CD4-positive, alpha-beta T cell treated with Interleukin-15 for 4 hours (primary cell): Measurements from ENCODE around the gene TRAPPC1.
"Not testable (repeated sequence)": the region's sequence is repeated elsewhere in the genome, so short reads cannot be mapped to it uniquely, and the experiment has no call there.

Experiments
- DNase-seq: peaks from one replicate; pipeline ENCODE4 v3.0.0-alpha.2; 2020; ENCODE audit warnings: low spot score

TRAPPC1 gene, protein sequence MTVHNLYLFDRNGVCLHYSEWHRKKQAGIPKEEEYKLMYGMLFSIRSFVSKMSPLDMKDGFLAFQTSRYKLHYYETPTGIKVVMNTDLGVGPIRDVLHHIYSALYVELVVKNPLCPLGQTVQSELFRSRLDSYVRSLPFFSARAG

DNA sequence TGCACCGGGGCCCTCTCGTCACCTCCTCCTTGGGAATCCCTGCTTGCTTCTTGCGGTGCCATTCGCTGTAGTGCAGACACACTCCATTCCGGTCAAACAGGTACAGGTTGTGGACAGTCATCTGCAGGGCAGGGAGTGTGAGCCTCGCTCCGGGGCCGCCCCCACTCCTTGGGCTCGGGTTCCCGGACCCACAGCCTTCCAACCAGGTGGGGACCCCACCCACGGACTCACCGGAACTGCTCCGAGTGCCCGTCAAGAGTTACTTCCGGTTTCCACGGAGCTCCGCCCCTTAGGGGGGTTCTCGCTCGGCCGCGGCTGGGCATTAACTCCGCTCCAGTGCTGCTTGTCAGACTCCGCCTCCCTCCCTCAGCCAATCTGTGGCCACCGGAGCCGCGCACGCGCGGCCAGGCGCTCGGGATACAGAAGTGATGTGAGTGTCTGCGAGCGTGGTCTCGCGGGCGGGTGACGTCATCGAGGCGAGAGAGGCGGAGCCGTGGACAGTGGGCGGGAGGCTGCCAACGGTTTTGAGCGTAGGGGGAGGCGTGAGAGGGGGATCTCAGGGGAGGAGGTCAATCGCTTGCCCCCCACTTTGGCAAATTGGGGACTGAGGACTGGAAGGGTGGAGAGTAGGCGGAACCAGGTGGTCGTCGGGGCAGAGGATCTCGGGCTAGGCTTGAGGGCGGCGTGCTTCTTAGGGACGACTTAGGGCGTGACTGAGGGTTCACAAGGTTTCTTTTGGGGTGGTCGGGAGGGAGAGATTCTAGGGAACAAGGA, at the start of gene TRAPPC1, which contains the start of gene CNTROB:
Gene TRAPPC1, minus strand, starts transcription at position 238 of the 774 bp plus-strand sequence. Its CDS starts 117 bp downstream, at position 121.
Gene CNTROB, plus strand, starts transcription at position 498 of the 774 bp plus-strand sequence. CDS start 874 bp downstream, outside the sequence.
- peak; percentile 100 for DNase-seq

DNA sequence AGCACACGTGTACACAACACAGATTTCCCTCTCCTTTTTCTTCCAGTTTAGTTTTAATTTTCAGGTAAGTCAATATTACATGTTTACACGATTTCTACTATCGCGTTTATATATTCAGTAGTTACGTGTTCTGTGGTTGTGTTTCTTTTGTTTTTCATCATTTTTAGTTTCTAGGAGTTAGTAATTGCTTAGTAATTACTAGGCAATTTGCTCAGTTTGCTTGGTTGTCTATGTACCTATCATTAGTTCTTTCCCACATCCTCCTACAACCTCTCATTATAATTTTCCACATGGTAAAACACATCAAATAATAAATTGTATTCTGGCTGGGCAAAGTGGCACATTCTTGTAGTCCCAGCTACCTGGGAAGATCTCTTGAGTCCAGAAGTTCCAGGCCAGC, 46.1 kb upstream of the TRAPPC1 start:
- no peak for DNase-seq

DNA sequence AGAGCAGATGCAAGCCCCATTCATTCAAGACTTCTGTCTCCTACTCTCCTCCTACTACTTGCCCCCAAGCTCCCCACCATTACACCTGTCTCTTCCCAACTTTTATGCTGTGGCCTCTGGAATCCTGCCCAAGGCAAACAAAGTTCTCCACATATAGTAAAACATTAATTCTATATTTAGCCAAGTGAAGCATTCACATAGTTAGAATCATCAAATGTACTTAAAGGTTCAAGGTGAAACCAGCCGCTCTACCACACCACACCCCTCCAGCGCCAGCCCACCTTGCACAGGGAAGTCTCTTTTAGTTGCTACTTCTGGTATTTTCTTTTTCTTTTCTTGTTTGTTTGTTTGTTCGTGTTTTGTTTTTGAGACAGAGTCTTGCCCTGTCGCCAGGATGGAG, 45.3 kb upstream of the TRAPPC1 start:
- no peak for DNase-seq

DNA sequence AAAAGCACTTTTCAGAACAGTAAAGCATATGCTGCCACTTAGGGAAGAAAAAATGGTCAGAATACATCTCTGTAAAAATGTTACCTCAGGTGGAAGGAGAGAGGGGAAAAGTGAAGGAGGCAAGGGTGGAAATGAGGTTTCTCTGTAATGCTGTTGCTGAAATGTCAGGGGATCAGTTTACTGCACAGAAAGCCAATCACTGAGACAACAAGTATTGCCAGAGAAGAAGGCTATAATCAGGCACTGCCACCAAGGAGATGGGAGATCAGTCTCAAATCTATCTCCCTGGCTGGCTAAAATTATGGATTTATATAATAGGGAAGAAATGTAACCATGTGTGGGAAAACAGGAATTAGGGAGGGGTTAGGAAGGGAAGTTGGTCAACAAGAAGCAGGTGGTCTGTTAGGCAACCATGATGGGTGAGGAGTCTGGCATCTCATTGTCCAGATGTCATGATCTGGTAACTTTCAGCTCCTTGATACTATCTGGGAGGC, 42.9 kb upstream of the TRAPPC1 start:
- DNase-seq = no peak

DNA sequence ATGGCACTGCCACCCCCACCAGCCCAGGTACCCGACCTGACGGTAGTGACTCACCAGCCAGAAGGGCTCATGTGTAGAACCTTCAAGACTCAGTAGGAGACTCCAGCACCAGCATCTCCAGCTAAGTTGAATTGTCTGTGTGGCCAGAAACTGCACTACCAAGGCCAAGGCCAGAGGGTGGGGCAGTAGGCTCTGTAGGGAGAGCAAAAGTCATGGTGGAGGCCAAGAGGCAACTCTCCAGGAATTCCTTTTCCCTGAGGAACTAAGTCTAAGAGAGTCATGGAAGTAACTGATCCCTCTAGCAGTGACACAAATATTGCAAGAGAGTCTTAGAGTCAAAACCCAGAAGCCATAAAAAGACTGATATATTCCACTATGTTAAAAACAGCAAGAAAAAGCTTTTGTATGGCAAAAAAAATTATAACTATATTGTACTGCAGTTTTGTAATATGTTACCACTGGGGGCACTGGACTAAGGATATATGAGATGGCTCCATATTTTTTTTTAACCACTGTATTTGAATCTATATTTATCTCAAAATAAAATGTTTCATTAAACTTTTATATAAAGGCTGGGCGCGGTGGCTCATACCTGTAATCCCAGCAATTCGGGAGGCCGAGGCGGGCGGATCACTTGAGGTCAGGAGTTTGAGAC, 40.5 kb upstream of the TRAPPC1 start:
- no peak for DNase-seq

DNA sequence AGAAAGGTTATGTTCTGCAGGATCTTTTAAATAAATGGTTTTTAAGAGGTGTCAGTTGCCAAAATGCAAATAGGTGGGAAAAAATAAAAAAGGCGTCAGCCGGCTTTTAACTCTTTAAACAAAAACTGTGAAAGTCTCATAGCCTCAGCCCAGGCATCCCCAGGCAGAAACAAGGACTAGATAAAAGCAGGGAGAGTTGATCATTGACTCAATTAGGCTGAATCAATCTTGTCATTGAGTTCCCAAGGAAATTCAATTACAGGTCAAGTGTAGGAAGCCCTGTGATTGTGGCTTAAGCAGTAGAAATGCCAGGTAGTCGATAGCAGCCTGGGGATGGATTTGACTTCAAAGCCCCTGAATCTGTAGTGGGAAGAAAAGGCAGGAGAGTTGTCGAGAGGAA, 39.9 kb upstream of the TRAPPC1 start:
- DNase-seq = no peak

DNA sequence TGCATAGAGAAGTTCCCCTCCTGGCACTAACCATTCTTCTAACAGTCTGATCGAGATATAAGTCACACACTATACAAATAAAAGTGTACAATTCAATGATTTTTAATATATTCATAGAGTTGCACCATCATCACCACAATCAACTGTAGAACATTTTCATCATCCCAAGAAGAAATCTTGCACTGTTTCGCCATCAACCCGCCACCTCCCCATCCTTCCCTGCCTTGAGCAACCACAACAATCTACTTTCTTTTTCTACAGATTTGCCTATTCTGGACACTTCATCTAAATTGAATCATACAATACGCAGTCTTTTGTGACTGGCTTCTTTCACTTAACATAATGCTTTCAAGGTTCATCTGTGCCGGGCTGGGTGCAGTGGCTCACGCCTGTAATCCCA, 37.7 kb upstream of the TRAPPC1 start:
- DNase-seq = no peak

DNA sequence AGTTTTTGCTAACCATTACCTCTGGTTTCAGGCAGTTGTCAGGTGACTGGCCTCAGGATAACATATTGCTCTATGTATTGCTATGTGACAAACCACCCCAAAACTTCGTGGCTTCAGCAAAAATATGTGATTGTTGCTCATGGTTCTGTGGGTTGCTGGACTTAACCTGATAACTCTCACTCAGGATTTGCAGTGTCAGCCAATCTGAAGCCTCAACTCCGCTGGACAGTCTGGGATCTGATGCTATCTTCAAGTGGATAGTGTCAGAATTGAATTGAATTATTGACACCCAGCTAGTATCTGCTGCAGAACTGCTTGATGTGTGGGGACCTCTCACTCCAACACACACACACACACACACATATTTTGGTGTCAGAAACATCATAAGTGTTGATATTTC, 36.0 kb upstream of the TRAPPC1 start:
- no peak for DNase-seq

DNA sequence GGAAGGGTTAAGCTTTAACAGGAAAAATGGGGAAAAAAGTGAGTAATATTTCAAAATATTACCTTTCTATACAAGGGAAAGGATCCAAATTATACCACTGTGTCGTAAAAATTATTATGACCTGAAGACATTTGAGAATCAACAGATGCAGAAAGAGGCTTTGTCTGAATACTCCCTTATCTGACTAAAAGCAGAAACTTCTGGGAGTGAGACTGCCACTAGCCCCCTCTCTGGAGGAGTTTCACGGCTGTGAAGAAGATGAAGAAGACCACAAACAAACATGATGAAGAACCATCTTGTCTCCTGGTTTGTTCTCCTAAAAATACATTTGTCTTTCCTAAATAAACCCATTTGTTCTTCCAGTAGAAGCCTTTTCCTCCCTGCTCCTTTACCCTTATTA, 29.7 kb upstream of the TRAPPC1 start:
- no peak for DNase-seq

DNA sequence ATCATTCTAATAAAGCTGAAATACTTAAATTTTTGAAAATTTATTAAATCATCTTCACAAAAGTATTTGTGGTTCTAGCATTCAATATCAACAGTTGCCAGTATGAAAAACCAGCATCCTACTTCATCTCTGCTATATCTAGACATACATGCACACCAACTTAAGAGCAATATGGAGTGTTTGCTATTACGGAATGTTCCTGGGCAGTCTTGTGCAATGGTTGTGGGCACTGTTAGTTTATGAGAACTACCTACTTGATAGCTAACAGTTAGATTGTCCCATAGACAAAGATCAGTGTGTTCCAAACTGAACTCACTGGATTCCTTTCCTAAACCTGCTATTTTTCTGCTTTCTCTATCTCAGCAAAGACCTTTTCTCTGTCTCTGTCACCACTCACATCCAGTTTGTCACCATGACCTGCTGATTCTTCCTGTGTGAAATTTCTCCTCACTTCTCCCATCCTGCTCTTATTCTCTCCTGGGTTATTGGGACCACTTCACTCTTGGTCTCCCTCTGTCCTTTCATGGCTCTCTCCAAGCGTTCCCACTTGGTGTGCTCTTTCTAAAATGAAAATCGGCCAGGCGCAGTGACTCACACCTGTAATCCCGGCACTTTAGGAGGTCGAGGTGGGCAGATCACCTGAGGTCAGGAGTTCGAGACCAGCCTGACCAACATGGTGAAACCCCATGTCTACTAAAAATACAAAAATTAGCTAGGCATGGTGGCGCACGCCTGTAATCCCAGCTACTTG, 27.9 kb upstream of the TRAPPC1 start:
- no peak for DNase-seq

DNA sequence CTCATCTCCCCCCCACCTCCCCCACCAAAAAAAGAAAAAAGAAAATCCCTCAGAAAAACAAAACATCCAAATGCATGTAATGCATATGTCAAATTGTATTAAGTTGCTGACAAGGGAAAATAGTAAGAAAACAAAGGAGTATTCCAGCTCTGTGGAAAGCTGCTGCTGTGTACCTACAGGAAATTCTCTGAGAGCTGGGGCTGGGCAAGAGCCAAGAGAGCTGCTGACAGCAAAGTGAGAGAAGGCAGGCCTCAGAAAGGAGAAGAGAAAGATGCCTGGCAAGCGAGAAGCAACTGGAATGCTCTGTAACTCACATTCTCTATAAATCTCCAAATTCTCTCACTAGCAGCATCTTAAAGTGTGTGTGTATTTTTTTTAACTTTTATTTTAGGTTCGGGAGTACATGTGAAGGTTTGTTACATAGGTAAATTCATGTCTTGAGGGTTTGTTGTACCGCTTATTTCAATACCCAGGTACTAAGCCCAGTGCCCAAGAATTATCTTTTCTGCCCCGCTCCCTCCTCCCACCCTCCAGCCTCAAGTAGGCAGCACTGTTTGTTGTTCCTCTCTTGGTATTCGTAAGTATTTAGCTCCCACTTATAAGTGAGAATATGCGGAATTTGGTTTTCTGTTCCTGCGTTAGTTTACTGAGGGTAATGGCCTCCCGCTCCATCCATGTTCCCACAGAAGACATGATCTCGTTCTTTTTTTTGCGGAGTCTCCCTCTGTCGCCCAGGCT, 24.7 kb upstream of the TRAPPC1 start:
- DNase-seq = no peak

DNA sequence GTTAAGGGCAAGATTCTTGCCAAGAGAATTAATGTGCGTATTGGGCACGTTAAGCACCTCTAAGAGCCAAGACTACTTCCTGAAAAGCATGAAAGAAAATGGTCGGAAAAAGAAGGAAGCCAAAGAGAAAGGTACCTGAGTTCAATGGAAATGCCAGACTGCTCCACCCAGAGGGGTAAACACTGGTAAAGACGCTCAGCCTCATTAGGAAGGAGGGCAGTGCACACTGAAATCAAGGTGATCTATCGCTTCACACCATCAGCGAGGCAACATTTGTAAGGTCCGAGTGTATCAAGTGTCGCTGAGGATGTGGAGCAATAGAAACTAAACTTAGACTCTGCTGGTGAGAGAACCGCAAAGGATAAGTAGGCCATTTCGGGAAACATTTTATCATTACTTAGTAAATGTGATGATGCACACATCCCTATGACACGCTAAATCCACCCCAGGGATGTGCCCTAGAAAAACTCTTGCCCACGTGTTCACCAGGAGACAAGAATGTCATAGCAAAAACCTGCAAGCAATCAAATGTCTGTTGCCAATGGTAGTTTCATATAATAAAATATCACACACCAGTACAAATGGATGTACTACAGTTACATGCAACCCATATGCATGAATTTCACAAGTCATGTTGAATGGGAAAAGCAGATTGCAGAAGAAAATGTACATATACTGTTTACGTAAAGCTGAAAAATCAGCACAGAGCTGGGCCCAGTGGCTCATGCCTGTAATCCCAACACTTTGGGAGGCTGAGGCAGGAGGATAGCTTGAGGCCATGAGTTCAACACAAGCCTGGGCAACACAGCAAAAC, 23.9 kb upstream of the TRAPPC1 start:
- DNase-seq = no peak

DNA sequence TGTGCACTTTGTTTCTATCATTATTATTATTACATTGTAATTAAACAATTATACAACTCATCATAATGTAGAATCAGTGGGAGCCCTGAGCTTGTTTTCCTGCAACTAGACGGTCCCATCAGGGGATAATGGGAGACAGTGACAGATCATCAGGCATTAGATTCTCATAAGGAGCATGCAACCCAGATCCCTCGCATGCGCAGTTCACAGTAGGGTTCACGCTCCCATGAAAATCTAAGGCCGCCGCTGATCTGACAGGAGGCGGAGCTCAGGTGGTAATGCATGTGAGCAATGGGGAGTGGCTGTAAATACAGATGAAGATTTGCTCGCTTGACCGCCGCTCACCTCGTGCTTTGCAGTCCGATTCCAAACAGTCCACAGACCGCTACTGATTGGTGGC, 21.5 kb upstream of the TRAPPC1 start:
- DNase-seq = not testable (repeated sequence)

DNA sequence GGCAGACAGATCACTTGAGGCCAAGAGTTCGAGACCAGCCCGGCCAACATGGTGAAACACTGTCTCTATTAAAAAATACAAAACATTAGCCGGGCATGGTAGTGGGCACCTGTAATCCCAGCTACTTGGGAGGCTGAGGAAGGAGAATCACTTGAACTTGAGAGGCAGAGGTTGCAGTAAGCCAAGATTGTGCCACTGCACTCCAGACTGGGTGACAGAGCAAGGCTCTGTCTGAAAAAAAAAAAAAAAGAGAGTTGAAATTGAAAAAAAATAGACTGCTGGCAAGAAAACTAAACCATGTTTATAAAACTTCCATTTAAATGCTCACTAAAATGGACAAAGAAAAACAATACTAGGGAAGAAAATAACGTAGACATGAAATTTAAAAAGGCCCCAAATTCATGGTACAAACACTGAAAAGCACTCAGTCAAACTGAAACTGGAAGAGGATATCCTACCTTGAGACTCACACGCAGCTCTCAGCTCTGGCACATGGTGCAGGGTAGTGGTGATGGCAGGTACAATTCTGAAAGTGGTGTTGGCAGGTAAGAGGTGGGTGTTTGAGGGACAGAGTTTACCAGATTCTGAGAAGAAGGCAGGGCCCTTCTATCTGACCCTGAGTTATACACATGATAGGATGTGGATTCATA, 19.5 kb upstream of the TRAPPC1 start:
- DNase-seq = peak; percentile 2

DNA sequence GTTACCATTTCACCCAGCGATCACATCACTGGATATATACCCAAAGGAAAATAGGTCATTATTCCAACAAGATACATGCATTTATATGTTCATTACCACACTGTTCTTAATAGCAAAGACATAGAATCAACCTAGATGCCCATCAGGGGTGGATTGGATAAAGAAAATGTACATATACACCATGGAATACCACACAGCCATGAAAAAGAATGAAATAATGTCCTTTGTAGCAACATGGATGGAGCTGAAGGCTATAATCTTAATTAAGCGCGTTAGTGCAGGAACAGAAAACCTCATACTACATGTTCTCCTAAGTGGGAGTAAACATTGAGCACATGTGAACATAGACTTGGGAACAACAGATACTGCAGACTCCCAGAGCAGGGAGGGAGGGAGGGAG, 18.8 kb upstream of the TRAPPC1 start:
- no peak for DNase-seq

DNA sequence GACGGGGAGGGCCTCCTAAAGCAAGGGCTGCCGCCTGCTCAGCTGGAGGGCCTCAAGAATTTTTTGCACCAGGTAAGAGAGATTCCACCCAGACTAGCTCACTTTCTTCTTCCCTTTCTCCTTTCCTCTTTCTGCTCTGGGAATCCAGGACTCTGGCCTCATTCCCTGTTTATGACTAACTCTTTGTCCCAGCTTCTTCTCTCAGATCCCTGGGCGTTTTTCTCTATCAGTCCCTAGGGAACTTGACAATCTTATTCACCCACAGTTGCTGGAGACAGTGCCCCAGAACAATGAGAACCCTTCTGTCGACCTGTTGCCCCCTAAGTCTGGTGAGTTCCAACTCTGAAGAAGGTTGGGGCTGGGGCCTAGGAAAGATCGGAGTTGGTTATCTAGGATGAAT, 15.9 kb upstream of the TRAPPC1 start:
- DNase-seq = no peak

DNA sequence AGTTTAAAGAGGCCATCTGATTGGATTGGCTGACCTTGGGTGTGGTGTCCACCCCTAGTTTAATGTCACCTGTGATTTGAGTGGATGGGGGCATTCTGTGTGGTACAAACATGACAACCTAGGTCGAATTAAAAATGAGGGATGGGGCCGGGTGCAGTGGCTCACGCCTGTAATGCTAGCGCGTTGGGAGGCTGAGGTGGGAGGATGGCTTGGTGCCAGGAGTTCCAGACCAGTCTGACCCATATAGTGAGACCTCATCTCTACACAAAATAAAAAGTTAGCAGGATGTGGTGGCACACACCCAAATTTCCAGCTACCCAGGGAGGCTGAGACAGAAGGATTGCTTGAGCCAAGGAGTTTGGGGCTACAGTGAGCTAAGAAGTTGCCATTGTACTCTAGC, 14.7 kb upstream of the TRAPPC1 start:
- DNase-seq = no peak

DNA sequence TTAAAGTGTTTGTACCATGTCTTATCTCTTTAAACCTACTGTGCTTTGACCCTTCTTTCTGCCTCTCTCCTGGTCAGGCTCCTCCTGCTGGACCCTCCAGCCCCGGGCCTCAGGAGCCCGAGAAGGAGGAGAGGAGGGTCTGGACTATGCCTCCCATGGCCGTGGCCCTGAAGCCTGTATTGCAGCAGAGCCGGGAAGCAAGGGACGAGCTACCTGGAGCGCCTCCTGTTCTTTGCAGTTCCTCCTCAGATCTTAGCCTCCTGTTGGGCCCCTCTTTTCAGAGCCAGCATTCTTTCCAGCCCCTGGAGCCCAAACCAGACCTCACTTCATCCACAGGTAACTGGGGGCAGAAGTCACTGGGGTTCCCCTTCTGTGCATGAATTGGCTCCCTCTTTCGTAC, 13.9 kb upstream of the TRAPPC1 start:
- DNase-seq = no peak

DNA sequence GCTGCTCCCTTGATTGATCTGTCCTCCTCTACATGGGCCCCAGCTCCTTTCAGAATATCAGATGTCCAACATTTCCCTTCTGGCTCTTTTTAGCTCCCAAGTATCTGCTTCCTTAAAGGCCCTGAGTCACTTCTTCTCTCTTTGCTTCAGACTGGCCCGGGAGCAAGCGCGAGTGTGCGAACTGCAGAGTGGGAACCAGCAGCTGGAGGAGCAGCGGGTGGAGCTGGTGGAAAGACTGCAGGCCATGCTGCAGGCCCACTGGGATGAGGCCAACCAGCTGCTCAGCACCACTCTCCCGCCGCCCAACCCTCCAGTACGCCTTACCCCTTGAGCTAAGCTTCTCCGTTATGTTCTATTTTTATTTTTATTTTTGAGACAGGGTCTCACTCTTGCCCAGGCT, 12.6 kb upstream of the TRAPPC1 start:
- DNase-seq = no peak

DNA sequence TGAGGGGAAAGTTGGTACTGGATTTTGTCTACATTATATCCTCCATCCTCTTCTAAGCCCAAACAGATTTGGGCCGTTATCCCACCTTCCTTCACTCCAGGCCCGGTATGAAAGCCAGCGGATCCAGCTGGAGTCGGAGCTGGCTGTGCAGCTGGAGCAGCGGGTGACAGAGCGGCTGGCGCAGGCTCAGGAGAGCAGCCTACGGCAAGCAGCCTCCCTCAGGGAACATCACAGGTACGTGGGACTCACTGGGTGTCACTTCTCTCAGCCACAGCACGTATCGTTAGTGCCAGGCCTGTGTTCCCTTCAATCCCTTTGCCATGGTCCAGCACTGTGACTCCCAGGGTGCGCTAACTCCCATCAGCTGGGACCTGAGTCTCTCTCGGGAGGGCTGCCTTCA, 11.5 kb upstream of the TRAPPC1 start:
- no peak for DNase-seq
